H1 (cell line): ENCODE data around the gene CFAP92. TPM values are rescaled to one million over a fixed set of nuclear protein-coding genes. Genes with fewer than 3 reads are reported as not detected.

Source experiments
- CTCF ChIA-PET: fragments of 300-600 bp; sonication (Branson Sonifier 250); formaldehyde crosslinking; loops from one replicate; lab custom pipeline; 2021; ENCODE audit not compliant: partially characterized antibody; lab: Charles Lee
- POLR2A ChIA-PET: fragments of 300-600 bp; sonication (Branson Sonifier 250); formaldehyde crosslinking; loops from one replicate; lab custom pipeline; 2021; ENCODE audit warnings: inconsistent platforms; ENCODE audit not compliant: partially characterized antibody; lab: Charles Lee
- DNase-seq, 2 experiments: peaks; one replicate each; pipeline versions ENCODE4 v3.0.0 to v3.0.0-alpha.2; 2010 to 2022; ENCODE audit warnings: low spot score in 2 of 2, low read depth in 1 of 2, mixed read lengths in 1 of 2
- FAIRE-seq: peaks from 2 replicates; lab custom pipeline; 2011; peaks lifted over from hg19 to GRCh38; lab: Jason Lieb, UNC
- H2AFZ ChIP-seq: 2 replicates; pipeline ENCODE4 v1.8.1; 2012; ENCODE audit warnings: low read length, inconsistent platforms
- H2AK5ac ChIP-seq: 2 replicates; pipeline ENCODE4 v1.6.1; 2013; ENCODE audit warnings: low read depth, low read length
- H2BK120ac ChIP-seq: replicated peaks from 2 replicates; pipeline ENCODE3; 2013; ENCODE audit warnings: low read depth, low read length, inconsistent platforms
- H2BK12ac ChIP-seq: 2 replicates; pipeline ENCODE4 v1.6.1; 2013; ENCODE audit warnings: low read depth, low read length
- H2BK15ac ChIP-seq: 2 replicates; pipeline ENCODE4 v1.6.1; 2013; ENCODE audit warnings: low read length
- H2BK20ac ChIP-seq: 2 replicates; pipeline ENCODE4 v1.6.1; 2013; ENCODE audit warnings: low read length
- H2BK5ac ChIP-seq: 2 replicates; pipeline ENCODE4 v1.6.1; 2013; ENCODE audit warnings: low read depth, low read length
- H3K14ac ChIP-seq: 2 replicates; pipeline ENCODE4 v1.6.1; 2013; ENCODE audit warnings: inconsistent platforms; ENCODE audit not compliant: insufficient read length
- H3K18ac ChIP-seq: 2 replicates; pipeline ENCODE4 v1.6.1; 2013; ENCODE audit warnings: low read length; ENCODE audit errors: extremely low read depth
- H3K23ac ChIP-seq: 2 replicates; pipeline ENCODE4 v1.6.1; 2013; ENCODE audit warnings: inconsistent platforms; ENCODE audit not compliant: insufficient read length
- H3K23me2 ChIP-seq: 2 replicates; pipeline ENCODE4 v1.6.1; 2013; ENCODE audit warnings: low read depth, low read length
- H3K27ac ChIP-seq: 2 replicates; pipeline ENCODE4 v1.6.1; 2011; ENCODE audit warnings: low read depth, low read length, inconsistent platforms
- H3K27me3 ChIP-seq, 4 experiments: replicated peaks in 1 of 4; 1 replicate in 1 of 4; 2 replicates in 3 of 4; pipeline versions ENCODE4 v1.6.1 to v1.8.1; 2011 to 2013; ENCODE audit warnings: low read length in 3 of 4, mild to moderate bottlenecking in 3 of 4, inconsistent platforms in 2 of 4, mixed read lengths in 2 of 4, moderate library complexity in 1 of 4; ENCODE audit not compliant: control insufficient read depth in 3 of 4, insufficient read depth in 3 of 4; ENCODE audit errors: extremely low read depth in 1 of 4
- H3K36me3 ChIP-seq, 4 experiments: 2 replicates each; pipeline versions ENCODE4 v1.6.1 to v1.8.1; 2011 to 2013; ENCODE audit warnings: mild to moderate bottlenecking in 4 of 4, low read length in 3 of 4, moderate library complexity in 2 of 4, control low read depth in 1 of 4, inconsistent platforms in 1 of 4; ENCODE audit not compliant: insufficient read depth in 4 of 4, control insufficient read depth in 2 of 4
- H3K4ac ChIP-seq: replicated peaks from 2 replicates; pipeline ENCODE3; 2013; ENCODE audit warnings: low read length, low read depth, mixed read lengths, inconsistent platforms; ENCODE audit not compliant: insufficient read length
- H3K4me1 ChIP-seq, 4 experiments: replicated peaks in 1 of 4; 1 replicate in 1 of 4; 2 replicates in 3 of 4; pipeline versions ENCODE4 v1.6.1 to v1.8.1; 2011 to 2013; ENCODE audit warnings: low read length in 3 of 4, inconsistent platforms in 2 of 4, mixed read lengths in 1 of 4; ENCODE audit not compliant: insufficient read depth in 4 of 4, control insufficient read depth in 3 of 4
- H3K4me2 ChIP-seq, 2 experiments: 2 replicates each; pipeline versions ENCODE4 v1.6.1 to v1.8.1; 2011 to 2013; ENCODE audit warnings: low read depth in 2 of 2, low read length in 2 of 2, control low read depth in 1 of 2, inconsistent platforms in 1 of 2, mild to moderate bottlenecking in 1 of 2; ENCODE audit not compliant: insufficient read depth in 1 of 2
- H3K4me3 ChIP-seq, 4 experiments: fragments of 200-600, 300-600 bp in 1 of 4; sonication (generic), shearing (Covaris generic), sonication (Bioruptor Twin) in 1 of 4; 2 replicates each; pipeline versions ENCODE4 v1.5.1 to v1.8.1; 2011 to 2016; ENCODE audit warnings: low read length in 4 of 4, low read depth in 3 of 4, control low read depth in 2 of 4, inconsistent platforms in 2 of 4, mild to moderate bottlenecking in 2 of 4, mixed read lengths in 1 of 4, moderate library complexity in 1 of 4; ENCODE audit not compliant: insufficient read depth in 2 of 4; ENCODE audit errors: extremely low read depth in 1 of 4
- H3K56ac ChIP-seq: replicated peaks from 2 replicates; pipeline ENCODE3; 2013; ENCODE audit warnings: low read depth, mild to moderate bottlenecking, mixed read lengths, low read length, inconsistent platforms; ENCODE audit not compliant: insufficient read length
- H3K79me1 ChIP-seq: 2 replicates; pipeline ENCODE4 v1.6.1; 2013; ENCODE audit warnings: low read depth, low read length, control low read depth
- H3K79me2 ChIP-seq, 2 experiments: 2 replicates each; pipeline versions ENCODE4 v1.6.1 to v1.8.1; 2012 to 2013; ENCODE audit warnings: low read length in 2 of 2, mild to moderate bottlenecking in 2 of 2, inconsistent platforms in 1 of 2; ENCODE audit not compliant: insufficient read depth in 2 of 2, control insufficient read depth in 1 of 2
- H3K9ac ChIP-seq, 4 experiments: replicated peaks in 1 of 4; 1 replicate in 1 of 4; 2 replicates in 3 of 4; pipeline versions ENCODE4 v1.6.1 to v1.8.1; 2011 to 2013; ENCODE audit warnings: low read depth in 3 of 4, low read length in 3 of 4, control low read depth in 2 of 4, mild to moderate bottlenecking in 2 of 4, moderate library complexity in 2 of 4, inconsistent platforms in 1 of 4; ENCODE audit errors: extremely low read depth in 1 of 4
- H3K9me3 ChIP-seq, 2 experiments: 2 replicates each; pipeline versions ENCODE4 v1.6.1 to v1.8.1; 2012 to 2013; ENCODE audit warnings: mild to moderate bottlenecking in 2 of 2, moderate library complexity in 2 of 2, control low read depth in 1 of 2, inconsistent platforms in 1 of 2, low read depth in 1 of 2, low read length in 1 of 2, mixed read lengths in 1 of 2; ENCODE audit not compliant: insufficient read depth in 2 of 2
- H4K20me1 ChIP-seq, 2 experiments: replicated peaks in 1 of 2; 2 replicates each; pipeline versions ENCODE3 to v1.8.1; 2011 to 2013; ENCODE audit warnings: inconsistent platforms in 2 of 2, low read length in 2 of 2, mild to moderate bottlenecking in 1 of 2; ENCODE audit not compliant: insufficient read depth in 2 of 2, control insufficient read depth in 1 of 2
- H4K5ac ChIP-seq: 2 replicates; pipeline ENCODE4 v1.6.1; 2013; ENCODE audit warnings: low read length, low read depth, mixed read lengths, inconsistent platforms; ENCODE audit not compliant: insufficient read length
- H4K8ac ChIP-seq: 2 replicates; pipeline ENCODE4 v1.8.0; 2013; ENCODE audit warnings: mild to moderate bottlenecking, moderate library complexity, low read length, inconsistent platforms; ENCODE audit not compliant: insufficient read depth; ENCODE audit errors: extremely low read depth
- H4K91ac ChIP-seq: replicated peaks from 2 replicates; pipeline ENCODE3; 2013; ENCODE audit warnings: low read length, mixed read lengths, inconsistent platforms; ENCODE audit not compliant: insufficient read length
- CHD1 ChIP-seq: IDR thresholded peaks from 2 replicates; pipeline ENCODE4 v1.6.1; 2012; ENCODE audit warnings: low read depth, low read length, improper control_type of control experiment
- POU5F1 ChIP-seq: IDR thresholded peaks from 2 replicates; pipeline ENCODE4 v1.6.1; 2011; ENCODE audit warnings: low read depth, mild to moderate bottlenecking, low read length, moderate library complexity
- SAP30 ChIP-seq: fragments of 300-600 bp; sonication (generic); IDR thresholded peaks from 2 replicates; pipeline ENCODE4 v1.7.1; 2012; ENCODE audit warnings: low read length, moderate library complexity, mild to moderate bottlenecking, inconsistent platforms; ENCODE audit not compliant: insufficient read depth, insufficient replicate concordance
- SIN3A ChIP-seq, 2 experiments: IDR thresholded peaks in 1 of 2; conservative IDR thresholded peaks in 1 of 2; 2 replicates each; pipeline ENCODE4 v1.6.1; 2011 to 2012; ENCODE audit warnings: low read length in 2 of 2, improper control_type of control experiment in 1 of 2, low read depth in 1 of 2, mild to moderate bottlenecking in 1 of 2
- SP1 ChIP-seq: IDR thresholded peaks from 2 replicates; pipeline ENCODE4 v1.6.1; 2011; ENCODE audit warnings: low read depth, low read length
- SRF ChIP-seq: IDR thresholded peaks from 2 replicates; pipeline ENCODE4 v1.6.1; 2011; ENCODE audit warnings: mild to moderate bottlenecking, low read depth, low read length, moderate library complexity
- TBP ChIP-seq: IDR thresholded peaks from 2 replicates; pipeline ENCODE4 v1.6.1; 2011; ENCODE audit warnings: low read depth, low read length, improper control_type of control experiment
- YY1 ChIP-seq: IDR thresholded peaks from 2 replicates; pipeline ENCODE4 v1.6.1; 2011; ENCODE audit warnings: low read depth, mild to moderate bottlenecking, low read length
- WGBS, 2 experiments: shearing (Covaris generic) in 1 of 2; methylation state at CpG; one replicate each; pipeline versions ENCODE4 v1.1.6 to v1.1.7; 2013 to 2015; ENCODE audit warnings: low lambda C conversion rate in 2 of 2, mixed read lengths in 2 of 2, inconsistent platforms in 1 of 2, low coverage in 1 of 2, missing lambda C conversion rate in 1 of 2; ENCODE audit not compliant: insufficient replicate concordance in 2 of 2, insufficient coverage in 1 of 2, insufficient read length in 1 of 2; ENCODE audit errors: extremely low coverage in 1 of 2, missing lambda C conversion rate in 1 of 2; 5-methylcytosine and 5-hydroxymethylcytosine counted together
- polyA plus RNA-seq, 7 experiments: library from polyadenylated mRNA; depleted of rRNA in 3 of 7; stranded (reverse) in 5 of 7; unstranded in 2 of 7; fragments of >200 nt in 5 of 7; fragments of 200-250 nt in 2 of 7; gene quantifications; 1 replicate in 5 of 7; 2 replicates in 1 of 7; 4 replicates in 1 of 7; pipeline versions ENCODE4 v1.2.1 to v1.2.3, GENCODE V29; 2011 to 2013; ENCODE audit warnings: missing spikeins in 2 of 7, mixed read lengths in 2 of 7
- total RNA-seq: library from RNA; stranded (reverse); fragmentation: NEBNext Ultra II Directional; extraction: Animal tissue kit (Norgen Biotek cat#: 25700); gene quantifications from 2 replicates; pipeline ENCODE4 v1.2.1, GENCODE V29; 2021

Gene CFAP92
- total and polyA plus RNA-seq, 2 of the 8 experiments (the other 6 are each of a cell fraction or from before 2014, with no cell fraction given), result 0.77 to 2.0 TPM

DNA sequence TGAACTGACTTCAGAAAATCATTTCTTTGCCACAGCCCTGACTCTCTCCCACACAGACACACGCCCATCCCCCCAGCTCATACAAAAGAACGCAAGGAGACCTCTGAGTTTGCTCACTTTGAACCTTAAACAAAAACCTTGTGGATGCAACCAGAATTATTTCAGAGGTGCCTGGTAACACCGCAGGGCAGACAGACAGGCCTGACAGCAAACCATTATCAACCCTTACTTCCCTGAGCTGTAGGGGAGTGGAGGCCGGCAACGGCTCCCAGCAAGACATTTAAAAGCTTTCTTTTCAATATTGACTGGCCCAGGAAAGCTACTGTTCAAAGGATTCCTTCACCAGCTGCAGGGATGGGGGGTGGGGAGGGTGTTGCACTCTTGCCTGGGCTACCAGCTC lies 5.2 kb upstream of the CFAP92 start:
- TF ChIP-seq SP1 (no peak), CHD1 (no peak), SIN3A (conservative IDR thresholded peaks at IDR 0.05 in 1 of 2, IDR thresholded peaks at IDR 0.05 in 1 of 2; ENCODE audit: low read depth in 1 of 2, low read length in 2 of 2) (no peak), YY1 (no peak), SAP30 (no peak), POU5F1 (no peak), TBP (no peak), SRF (no peak)
- H4K8ac ChIP-seq, result no peak overlapping the region
- no peak overlapping the region for H2BK12ac ChIP-seq
- H3K18ac ChIP-seq, result no peak overlapping the region
- ChIA-PET POLR2A (no interaction called here), CTCF (interaction anchor here (0.9 to 6.0 kb wide), 9 partner anchors 8 to 379 kb away, joined by 3 to 40 read pairs (median 6); no protein-coding TSS in a partner anchor)
- no peak overlapping the region for H2BK20ac ChIP-seq
- H3K4me1 ChIP-seq, result peaks cover 7 to 23% (median 15%) of the 10 kb centered on the region in 4 experiments
- H2AK5ac ChIP-seq, result no peak overlapping the region
- H2AFZ ChIP-seq, result no peak overlapping the region
- no peak for FAIRE-seq
- H2BK15ac ChIP-seq, result no peak overlapping the region
- H3K4me2 ChIP-seq, result peak overlapping the region in 1 of 2 experiments; percentile 17; a peak in 1 of 4 replicates
- H3K14ac ChIP-seq, result no peak overlapping the region
- H3K4ac ChIP-seq, result no peak overlapping the region
- H3K36me3 ChIP-seq, result peaks cover 0 to 13% (median 0%) of the 10 kb centered on the region in 4 experiments; a peak in 1 of 8 replicates
- H3K23me2 ChIP-seq, result peaks cover 20% of the 10 kb centered on the region; the same call in 1 of the 2 replicates
- no peak overlapping the region for H2BK5ac ChIP-seq
- no peak overlapping the region for H3K23ac ChIP-seq
- no peak overlapping the region for H2BK120ac ChIP-seq
- peaks cover 45 to 54% (median 49%) of the 10 kb centered on the region in 4 experiments for H3K27me3 ChIP-seq
- H3K56ac ChIP-seq, result no peak overlapping the region
- H3K79me2 ChIP-seq, result no peaks in the 10 kb centered on the region
- peaks cover 2 to 9% of the 10 kb centered on the region in 2 experiments for H4K20me1 ChIP-seq
- no peaks in the 10 kb centered on the region for H3K9me3 ChIP-seq
- peak overlapping the region in 1 of 4 experiments; percentile 20; a peak in 3 of 8 replicates for H3K4me3 ChIP-seq
- H3K79me1 ChIP-seq, result no peaks in the 10 kb centered on the region
- H3K27ac ChIP-seq, result no peak overlapping the region
- DNase-seq, result no peak
- H4K91ac ChIP-seq, result no peak overlapping the region
- H3K9ac ChIP-seq, result no peak overlapping the region
- WGBS, 2 experiments, result 38% methylated on average over 5 of the region's 5 CpGs; no CpG with 5 or more reads in 1 of the 2 experiments
- no peak overlapping the region for H4K5ac ChIP-seq
